ENCODE measurements around the gene EGFLAM.

The EGFLAM gene

GRCh38 chr5:38420246-38420645 is 161.9 kb downstream of the EGFLAM start:
- DNase-seq (ENCODE audit: low spot score) = no peak

GRCh38 chr5:38420691-38421390 is 162.5 kb downstream of the EGFLAM start:
- peak; percentile 63 for DNase-seq (ENCODE audit: low spot score)

GRCh38 chr5:38422622-38423021 is 164.3 kb downstream of the EGFLAM start:
- DNase-seq (ENCODE audit: low spot score) = no peak

- no peak for DNase-seq (ENCODE audit: low spot score)
These were observed 165.2 kb downstream of the EGFLAM start for GRCh38 chr5:38423276-38424147.

- DNase-seq (ENCODE audit: low spot score) = no peak
These were observed 166.0 kb downstream of the EGFLAM start for GRCh38 chr5:38424148-38425060.

- DNase-seq (ENCODE audit: low spot score) = no peak
These were observed 168.1 kb downstream of the EGFLAM start for GRCh38 chr5:38426490-38426889.

GRCh38 chr5:38426986-38427950 is 168.9 kb downstream of the EGFLAM start:
- DNase-seq (ENCODE audit: low spot score) = no peak

- DNase-seq (ENCODE audit: low spot score) = no peak
These were observed 173.0 kb downstream of the EGFLAM start for GRCh38 chr5:38431242-38431853.

- no peak for DNase-seq (ENCODE audit: low spot score)
These were observed 175.0 kb downstream of the EGFLAM start for GRCh38 chr5:38433160-38433861.

- no peak for DNase-seq (ENCODE audit: low spot score)
These were observed 176.8 kb downstream of the EGFLAM start for GRCh38 chr5:38434966-38435705.

GRCh38 chr5:38438757-38439156 is 180.4 kb downstream of the EGFLAM start:
- no peak for DNase-seq (ENCODE audit: low spot score)

GRCh38 chr5:38441453-38442246 is 183.3 kb downstream of the EGFLAM start:
- DNase-seq (ENCODE audit: low spot score) = peak; percentile 91

GRCh38 chr5:38442247-38442573 is 183.9 kb downstream of the EGFLAM start:
- no peak for DNase-seq (ENCODE audit: low spot score)

GRCh38 chr5:38443390-38443789 is 185.0 kb downstream of the EGFLAM start:
- DNase-seq (ENCODE audit: low spot score) = no peak

GRCh38 chr5:38445374-38446028 is 187.1 kb downstream of the EGFLAM start:
- DNase-seq (ENCODE audit: low spot score) = no peak

- DNase-seq (ENCODE audit: low spot score) = no peak
These were observed 187.7 kb downstream of the EGFLAM start for GRCh38 chr5:38446029-38446522.

GRCh38 chr5:38447056-38447455 is 188.7 kb downstream of the EGFLAM start:
- DNase-seq (ENCODE audit: low spot score) = no peak

GRCh38 chr5:38447786-38448185 is 189.4 kb downstream of the EGFLAM start:
- DNase-seq (ENCODE audit: low spot score) = no peak

All from RKO (cell line).